Measurements from ENCODE around the gene NOPCHAP1.
A peak's percentile ranks its signal among the peaks of the same experiment; 100 is the strongest.

NOPCHAP1 gene

GRCh38 chr12:104951759-104952509 lies 34.2 kb upstream of the NOPCHAP1 start:
- no peak overlapping the region for H3K4me3 ChIP-seq
- DNase-seq (ENCODE audit: low read depth, low spot score), result no peak
- H3K9me3 ChIP-seq (ENCODE audit: low read depth, low read length), result no peaks in the 10 kb centered on the region
- TF ChIP-seq EZH2 (IDR thresholded peaks at IDR 0.05), result no peak
- H3K9ac ChIP-seq (ENCODE audit: insufficient read length), result peak overlapping the region; percentile 7
- H3K27ac ChIP-seq, result no peak overlapping the region
- no peaks in the 10 kb centered on the region for H3K36me3 ChIP-seq (ENCODE audit: insufficient read depth, low read length)

GRCh38 chr12:104952816-104953215 lies 33.3 kb upstream of the NOPCHAP1 start:
- no peaks in the 10 kb centered on the region for H3K36me3 ChIP-seq (ENCODE audit: insufficient read depth, low read length)
- no peak for DNase-seq (ENCODE audit: low read depth, low spot score)
- H3K4me3 ChIP-seq, result no peak overlapping the region
- H3K9me3 ChIP-seq (ENCODE audit: low read depth, low read length), result no peaks in the 10 kb centered on the region
- no peak for TF ChIP-seq EZH2 (IDR thresholded peaks at IDR 0.05)
- TF ChIP-seq POLR2AphosphoS5 (IDR thresholded peaks at IDR 0.05; ENCODE audit: borderline replicate concordance, low read depth, low read length), result no peak
- TF ChIP-seq FOXP2 (optimal IDR thresholded peaks at IDR 0.05; ENCODE audit: control extremely low read depth, extremely low read length, insufficient read depth), result no peak
- H3K27ac ChIP-seq, result no peak overlapping the region
- H3K9ac ChIP-seq (ENCODE audit: insufficient read length), result no peak overlapping the region

- DNase-seq (ENCODE audit: low read depth, low spot score), result no peak
- no peak overlapping the region for H3K9ac ChIP-seq (ENCODE audit: insufficient read length)
- no peak overlapping the region for H3K4me3 ChIP-seq
- no peak overlapping the region for H3K27ac ChIP-seq
- TF ChIP-seq EZH2 (IDR thresholded peaks at IDR 0.05) (no peak), POLR2AphosphoS5 (IDR thresholded peaks at IDR 0.05; ENCODE audit: borderline replicate concordance, low read depth, low read length) (no peak), FOXP2 (optimal IDR thresholded peaks at IDR 0.05; ENCODE audit: control extremely low read depth, extremely low read length, insufficient read depth) (no peak)
- no peaks in the 10 kb centered on the region for H3K9me3 ChIP-seq (ENCODE audit: low read depth, low read length)
- H3K36me3 ChIP-seq (ENCODE audit: insufficient read depth, low read length), result no peaks in the 10 kb centered on the region
Observed at GRCh38 chr12:104953323-104953722, 32.8 kb upstream of the NOPCHAP1 start.

- Histone ChIP-seq H3K4me3 (no peak overlapping the region), H3K9ac (ENCODE audit: insufficient read length) (no peak overlapping the region)
- no peak for TF ChIP-seq FOXP2 (optimal IDR thresholded peaks at IDR 0.05; ENCODE audit: control extremely low read depth, extremely low read length, insufficient read depth)
- TF ChIP-seq POLR2AphosphoS5 (IDR thresholded peaks at IDR 0.05; ENCODE audit: borderline replicate concordance, low read depth, low read length), result no peak
Observed at GRCh38 chr12:104955703-104956102, 30.4 kb upstream of the NOPCHAP1 start.

GRCh38 chr12:104956870-104957718 lies 29.0 kb upstream of the NOPCHAP1 start:
- no peaks in the 10 kb centered on the region for H3K9me3 ChIP-seq (ENCODE audit: low read depth, low read length)
- no peak for DNase-seq (ENCODE audit: low read depth, low spot score)
- H3K4me3 ChIP-seq, result peak overlapping the region; percentile 90
- no peaks in the 10 kb centered on the region for H3K36me3 ChIP-seq (ENCODE audit: insufficient read depth, low read length)
- no peak overlapping the region for H3K9ac ChIP-seq (ENCODE audit: insufficient read length)
- TF ChIP-seq FOXP2 (optimal IDR thresholded peaks at IDR 0.05; ENCODE audit: control extremely low read depth, extremely low read length, insufficient read depth), result no peak
- no peak for TF ChIP-seq POLR2AphosphoS5 (IDR thresholded peaks at IDR 0.05; ENCODE audit: borderline replicate concordance, low read depth, low read length)
- TF ChIP-seq EZH2 (IDR thresholded peaks at IDR 0.05), result no peak
- no peak overlapping the region for H3K27ac ChIP-seq

More at GRCh38 chr12:104955703-104956102, 30.4 kb upstream of the NOPCHAP1 start:
- Histone ChIP-seq H3K36me3 (ENCODE audit: insufficient read depth, low read length) (no peaks in the 10 kb centered on the region), H3K27ac (no peak overlapping the region), H3K9me3 (ENCODE audit: low read depth, low read length) (no peaks in the 10 kb centered on the region)
- DNase-seq (ENCODE audit: low read depth, low spot score), result no peak

- Histone ChIP-seq H3K4me3 (peak overlapping the region; percentile 90), H3K27ac (no peak overlapping the region), H3K9me3 (ENCODE audit: low read depth, low read length) (no peaks in the 10 kb centered on the region), H3K9ac (ENCODE audit: insufficient read length) (peak overlapping the region; percentile 57), H3K36me3 (ENCODE audit: insufficient read depth, low read length) (no peaks in the 10 kb centered on the region)
- TF ChIP-seq FOXP2 (optimal IDR thresholded peaks at IDR 0.05; ENCODE audit: control extremely low read depth, extremely low read length, insufficient read depth) (no peak), EZH2 (IDR thresholded peaks at IDR 0.05) (no peak), POLR2AphosphoS5 (IDR thresholded peaks at IDR 0.05; ENCODE audit: borderline replicate concordance, low read depth, low read length) (no peak)
- no peak for DNase-seq (ENCODE audit: low read depth, low spot score)
Observed at GRCh38 chr12:104957719-104958000, 28.5 kb upstream of the NOPCHAP1 start.

GRCh38 chr12:104958001-104958804 lies 27.9 kb upstream of the NOPCHAP1 start, which contains the start of gene SLC41A2:
TSS of gene SLC41A2 (minus strand) at chr12:104958290. CDS start at chr12:104928527, 29,763 bp downstream.
- H3K9me3 ChIP-seq (ENCODE audit: low read depth, low read length), result no peaks in the 10 kb centered on the region
- H3K36me3 ChIP-seq (ENCODE audit: insufficient read depth, low read length), result no peaks in the 10 kb centered on the region
- TF ChIP-seq POLR2AphosphoS5 (IDR thresholded peaks at IDR 0.05; ENCODE audit: borderline replicate concordance, low read depth, low read length) (no peak; the same call in 1 of the 2 replicates), FOXP2 (optimal IDR thresholded peaks at IDR 0.05; ENCODE audit: control extremely low read depth, extremely low read length, insufficient read depth) (no peak), EZH2 (IDR thresholded peaks at IDR 0.05) (no peak)
- no peak within 1 kb of the TSS for H3K27ac ChIP-seq
- peak within 1 kb of the TSS; percentile 57 for H3K9ac ChIP-seq (ENCODE audit: insufficient read length)
- no peak for DNase-seq (ENCODE audit: low read depth, low spot score)
- peak within 1 kb of the TSS; percentile 90 for H3K4me3 ChIP-seq

- H3K9ac ChIP-seq (ENCODE audit: insufficient read length), result peak overlapping the region; percentile 27
- no peaks in the 10 kb centered on the region for H3K36me3 ChIP-seq (ENCODE audit: insufficient read depth, low read length)
- no peaks in the 10 kb centered on the region for H3K9me3 ChIP-seq (ENCODE audit: low read depth, low read length)
- no peak overlapping the region for H3K27ac ChIP-seq
- no peak for TF ChIP-seq POLR2AphosphoS5 (IDR thresholded peaks at IDR 0.05; ENCODE audit: borderline replicate concordance, low read depth, low read length)
- TF ChIP-seq FOXP2 (optimal IDR thresholded peaks at IDR 0.05; ENCODE audit: control extremely low read depth, extremely low read length, insufficient read depth), result no peak
- TF ChIP-seq EZH2 (IDR thresholded peaks at IDR 0.05), result no peak
- peak overlapping the region; percentile 90 for H3K4me3 ChIP-seq
- DNase-seq (ENCODE audit: low read depth, low spot score), result no peak
Observed at GRCh38 chr12:104958805-104959334, 27.2 kb upstream of the NOPCHAP1 start.
